WTC11 (cell line): Measurements from ENCODE around the gene LMO3.

ENCODE experiments used
- CTCF ChIP-seq: fragments of 200-600 bp; IDR thresholded peaks from 2 replicates; pipeline ENCODE4 v1.8.0; 2022; ENCODE audit warnings: antibody characterized with exemption
- ZNF396 ChIP-seq: fragments of 250-450 bp; sonication (Bioruptor Pico); IDR thresholded peaks from 2 replicates; pipeline ENCODE4 v1.8.0; 2021; ENCODE audit warnings: mild to moderate bottlenecking, moderate library complexity, borderline replicate concordance
- TF ChIP-seq, protein P1 (sequence below): sonication (generic); formaldehyde crosslinking; IDR thresholded peaks from 2 replicates; pipeline ENCODE4 v1.8.0; 2022; ENCODE audit warnings: mild to moderate bottlenecking, missing genetic modification reagents
- TF ChIP-seq, protein P2 (sequence below): sonication (generic); formaldehyde crosslinking; IDR thresholded peaks from 2 replicates; pipeline ENCODE4 v1.8.0; 2022; ENCODE audit warnings: mild to moderate bottlenecking, missing genetic modification reagents
- TF ChIP-seq, protein P3 (sequence below): sonication (generic); formaldehyde crosslinking; IDR thresholded peaks from 2 replicates; pipeline ENCODE4 v1.8.1; 2022; ENCODE audit warnings: mild to moderate bottlenecking, moderate library complexity, missing genetic modification reagents

- no peak for TF ChIP-seq CTCF
- TF ChIP-seq, protein P1, sequence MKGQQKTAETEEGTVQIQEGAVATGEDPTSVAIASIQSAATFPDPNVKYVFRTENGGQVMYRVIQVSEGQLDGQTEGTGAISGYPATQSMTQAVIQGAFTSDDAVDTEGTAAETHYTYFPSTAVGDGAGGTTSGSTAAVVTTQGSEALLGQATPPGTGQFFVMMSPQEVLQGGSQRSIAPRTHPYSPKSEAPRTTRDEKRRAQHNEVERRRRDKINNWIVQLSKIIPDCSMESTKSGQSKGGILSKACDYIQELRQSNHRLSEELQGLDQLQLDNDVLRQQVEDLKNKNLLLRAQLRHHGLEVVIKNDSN (CRISPR knock-in tag): no peak
- TF ChIP-seq, protein P2, sequence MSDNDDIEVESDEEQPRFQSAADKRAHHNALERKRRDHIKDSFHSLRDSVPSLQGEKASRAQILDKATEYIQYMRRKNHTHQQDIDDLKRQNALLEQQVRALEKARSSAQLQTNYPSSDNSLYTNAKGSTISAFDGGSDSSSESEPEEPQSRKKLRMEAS (CRISPR knock-in tag): no peak
- no peak for TF ChIP-seq ZNF396
- TF ChIP-seq, protein P3, sequence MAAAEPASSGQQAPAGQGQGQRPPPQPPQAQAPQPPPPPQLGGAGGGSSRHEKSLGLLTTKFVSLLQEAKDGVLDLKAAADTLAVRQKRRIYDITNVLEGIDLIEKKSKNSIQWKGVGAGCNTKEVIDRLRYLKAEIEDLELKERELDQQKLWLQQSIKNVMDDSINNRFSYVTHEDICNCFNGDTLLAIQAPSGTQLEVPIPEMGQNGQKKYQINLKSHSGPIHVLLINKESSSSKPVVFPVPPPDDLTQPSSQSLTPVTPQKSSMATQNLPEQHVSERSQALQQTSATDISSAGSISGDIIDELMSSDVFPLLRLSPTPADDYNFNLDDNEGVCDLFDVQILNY (CRISPR knock-in tag): no peak
Observed at GRCh38 chr12:16562435-16562834, 43.5 kb downstream of the LMO3 start.
